Activated T-cell treated with anti-CD3 and anti-CD28 coated beads, Interleukin-2, amount 50 U/mL, for 1 hour (primary cell): ENCODE results near the gene CXCR1.
"Not testable (repeated sequence)": the region's sequence is repeated elsewhere in the genome, so short reads cannot be mapped to it uniquely, and the experiment has no call there.

Experiments used
- DNase-seq: peaks from one replicate; pipeline ENCODE4 v3.0.0-alpha.2; 2020

CXCR1 gene

DNA sequence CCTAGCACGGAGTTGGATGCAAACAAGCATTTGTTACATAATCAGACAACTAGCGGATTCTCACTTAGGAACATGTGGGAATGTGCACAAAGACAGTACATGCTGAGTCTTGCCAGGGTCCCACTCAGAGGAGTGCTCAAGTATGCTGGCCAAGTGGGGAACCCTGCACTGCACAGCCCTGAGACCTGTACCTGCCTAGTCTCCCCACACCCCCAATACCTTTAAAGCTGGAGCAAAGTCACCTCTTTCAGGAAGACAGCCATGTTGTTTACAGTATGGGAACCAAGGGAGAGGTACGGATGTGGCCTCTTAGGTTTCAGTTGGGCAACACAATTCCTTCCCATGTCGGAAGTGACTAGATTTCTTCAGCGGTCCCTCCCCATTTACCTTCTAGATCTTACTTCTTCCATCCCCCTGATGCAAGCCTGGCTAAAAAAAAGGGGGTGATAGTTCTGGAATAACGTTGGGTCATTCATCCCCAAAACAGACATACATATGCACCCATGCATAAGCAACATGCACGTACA is 10.7 kb downstream of the CXCR1 start:
- no peak for DNase-seq

DNA sequence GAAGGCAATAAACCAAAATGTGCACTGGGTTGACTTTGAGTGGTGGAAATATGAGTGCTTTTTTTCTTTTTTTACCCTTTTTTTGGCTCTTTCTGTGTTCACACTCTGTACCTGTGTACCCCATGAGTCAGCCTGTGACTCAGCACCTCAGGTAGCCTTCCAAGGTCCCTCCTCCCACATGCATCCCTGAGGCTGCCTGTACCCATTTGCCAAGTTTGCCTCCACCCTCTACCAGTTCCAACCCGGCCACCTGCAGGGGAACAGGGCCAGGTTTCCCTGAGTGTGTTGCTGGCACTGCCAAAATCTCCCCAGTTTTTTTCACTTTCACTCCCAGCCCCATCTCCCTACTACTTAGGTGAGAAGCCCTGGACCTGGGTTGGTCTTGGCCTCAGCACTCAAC is 14.0 kb downstream of the CXCR1 start:
- DNase-seq: no peak

DNA sequence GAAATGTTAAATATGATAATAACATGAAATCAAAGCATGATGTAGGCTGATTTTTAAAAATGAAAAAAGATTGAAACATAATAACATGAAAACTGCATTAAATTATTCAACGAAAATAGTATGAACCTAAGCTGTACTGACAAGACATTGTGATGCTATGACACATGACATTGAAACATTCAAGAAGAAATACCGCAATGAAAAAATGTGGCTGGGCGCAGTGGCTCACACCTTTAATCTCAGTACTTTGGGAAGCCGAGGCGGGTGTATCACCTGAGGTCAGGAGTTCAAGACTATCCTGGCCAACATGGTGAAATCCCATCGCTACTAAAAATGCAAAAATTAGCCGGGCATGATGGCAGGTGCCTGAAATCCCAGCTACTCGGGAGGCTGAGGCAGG is 14.6 kb downstream of the CXCR1 start:
- DNase-seq: no peak

DNA sequence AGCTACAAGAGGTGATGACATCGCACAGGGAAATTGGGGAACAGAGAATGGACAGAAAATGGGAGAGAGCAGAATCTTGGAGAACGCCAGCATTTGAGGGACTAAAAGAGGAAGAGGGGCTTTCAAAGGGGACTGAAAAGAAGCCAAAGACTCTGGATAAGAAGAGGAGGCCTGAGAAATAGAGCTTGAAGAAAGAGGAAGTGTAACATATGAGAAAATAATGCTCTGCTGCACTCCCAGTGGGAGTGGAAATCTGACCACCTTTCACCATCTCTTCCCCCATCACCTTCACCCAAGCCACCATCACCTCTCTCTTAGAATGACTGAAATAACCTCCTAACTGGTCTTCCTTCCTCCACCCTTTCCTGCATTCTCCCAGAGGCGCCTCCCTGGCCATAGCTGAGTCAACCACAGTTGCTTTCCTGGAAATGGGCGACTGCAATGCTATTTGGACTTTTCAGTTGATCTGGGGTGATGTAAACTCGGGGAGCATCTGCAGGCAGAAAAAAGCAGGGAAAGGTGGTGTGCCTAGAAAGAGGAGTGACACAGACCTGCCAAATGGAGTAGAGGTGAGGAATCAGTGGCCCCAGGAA is 16.8 kb downstream of the CXCR1 start:
- DNase-seq: no peak

DNA sequence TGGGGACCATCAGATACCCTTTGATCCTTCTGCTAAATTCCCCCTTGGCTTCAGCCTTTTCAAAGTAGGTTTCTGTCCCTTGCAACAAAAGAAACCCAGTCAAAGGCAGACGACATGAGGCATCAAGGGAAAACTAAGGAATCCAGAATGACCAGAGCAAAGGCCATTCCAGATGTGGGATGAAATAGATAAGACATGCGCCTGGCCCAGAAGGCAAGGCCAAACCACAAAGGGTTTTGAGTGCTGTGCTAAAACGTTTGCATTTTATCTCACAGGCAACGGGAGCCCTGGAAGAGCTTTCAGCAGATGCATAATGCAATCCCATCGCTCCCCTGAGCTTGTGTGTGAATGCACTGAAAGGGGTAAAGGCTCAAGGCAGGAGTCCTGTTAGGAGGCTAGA is 17.7 kb downstream of the CXCR1 start:
- DNase-seq: no peak

DNA sequence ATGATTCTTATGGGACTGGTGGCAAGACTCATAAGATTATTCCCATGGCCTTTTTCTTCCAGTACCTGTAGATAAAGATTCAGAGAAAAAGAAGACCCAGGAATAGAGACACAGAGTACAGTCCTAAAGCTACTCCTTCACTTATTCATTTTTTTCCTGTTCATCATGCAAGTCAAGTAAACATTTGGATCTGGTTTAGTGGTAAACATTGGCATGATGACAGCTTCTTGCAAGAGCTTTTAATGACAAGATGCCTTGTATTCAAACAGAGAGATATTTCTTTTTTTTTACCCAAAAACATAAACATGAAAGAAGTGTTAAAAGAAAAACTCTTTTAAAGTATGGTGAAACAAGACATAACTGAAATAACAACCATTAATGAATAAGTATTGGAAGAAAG is 20.7 kb downstream of the CXCR1 start:
- no peak for DNase-seq

DNA sequence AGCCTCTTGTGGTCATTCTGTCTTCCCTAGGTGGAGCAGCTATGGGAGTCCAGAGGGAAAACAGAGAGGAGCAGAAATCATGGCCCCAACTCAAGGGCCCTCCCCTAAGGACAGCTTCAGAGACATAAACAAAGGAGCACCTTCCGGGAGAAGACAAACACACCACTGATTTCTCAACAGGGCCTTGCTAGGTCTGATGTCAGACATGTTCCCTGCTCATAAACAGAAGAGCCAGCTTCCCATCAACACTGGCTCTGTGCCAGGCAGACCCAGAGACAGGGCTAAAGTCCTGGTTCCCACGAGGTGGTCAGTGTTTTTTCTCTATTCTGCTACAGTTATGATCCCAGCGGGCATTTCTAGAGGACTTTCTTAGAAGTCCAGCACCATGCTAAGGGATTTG is 21.6 kb downstream of the CXCR1 start:
- DNase-seq: no peak

DNA sequence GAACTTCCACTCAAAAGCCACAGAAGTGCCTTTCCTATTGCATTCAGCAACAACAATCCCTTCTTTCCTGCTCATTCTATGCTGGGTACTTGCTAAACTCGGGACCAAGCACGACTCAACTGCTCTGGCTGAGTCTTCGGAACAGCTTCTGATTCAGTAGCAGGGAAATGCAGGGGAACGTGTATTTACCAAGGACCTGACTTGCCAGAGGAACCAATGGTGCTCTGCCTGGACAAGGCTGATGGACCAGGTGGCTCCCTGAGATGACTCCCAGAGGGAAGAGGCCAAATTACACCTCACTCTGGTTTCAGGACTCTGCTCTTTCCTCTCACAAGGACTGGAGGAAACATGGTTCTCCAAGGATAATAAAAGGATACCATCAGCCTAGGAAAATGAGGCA is 28.7 kb downstream of the CXCR1 start:
- no peak for DNase-seq

DNA sequence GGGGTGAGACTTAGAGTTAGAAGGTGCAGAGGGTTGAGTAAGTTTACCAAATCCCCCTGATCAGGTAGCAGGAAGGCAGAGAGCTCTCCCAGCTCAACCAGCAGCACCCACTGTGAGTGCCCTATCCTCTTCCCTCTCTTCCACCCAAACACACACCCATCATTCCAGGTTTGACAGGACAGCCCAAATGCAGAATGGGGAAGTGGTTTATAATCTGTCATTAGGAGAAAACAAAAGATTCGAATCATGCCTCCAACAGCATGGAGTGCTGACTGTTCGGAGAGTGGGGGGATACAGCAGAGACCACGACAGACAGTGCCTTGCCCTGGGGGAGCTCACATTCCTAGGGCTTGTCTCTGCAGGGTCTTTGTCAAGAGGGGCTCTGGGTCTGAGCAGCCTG is 29.2 kb downstream of the CXCR1 start:
- no peak for DNase-seq

DNA sequence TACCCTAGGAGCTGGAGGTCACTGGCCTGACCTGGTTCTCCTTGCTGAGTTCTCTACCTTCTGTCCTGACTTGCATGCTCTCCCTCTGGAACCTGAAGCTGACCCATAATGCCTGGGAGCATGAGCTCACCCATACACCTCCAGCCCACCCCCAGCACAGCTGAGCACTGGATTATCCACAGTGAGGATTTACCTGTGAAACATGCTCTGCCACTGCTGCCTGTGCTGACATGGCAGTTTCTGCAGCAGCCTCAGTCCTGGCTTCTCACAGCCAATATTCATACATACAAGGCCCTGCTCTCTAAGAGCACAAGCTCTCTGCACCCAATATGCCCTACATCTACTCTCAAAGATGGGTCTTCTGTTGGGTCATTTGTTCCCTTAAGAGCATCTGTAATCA is 35.9 kb downstream of the CXCR1 start:
- DNase-seq: no peak

DNA sequence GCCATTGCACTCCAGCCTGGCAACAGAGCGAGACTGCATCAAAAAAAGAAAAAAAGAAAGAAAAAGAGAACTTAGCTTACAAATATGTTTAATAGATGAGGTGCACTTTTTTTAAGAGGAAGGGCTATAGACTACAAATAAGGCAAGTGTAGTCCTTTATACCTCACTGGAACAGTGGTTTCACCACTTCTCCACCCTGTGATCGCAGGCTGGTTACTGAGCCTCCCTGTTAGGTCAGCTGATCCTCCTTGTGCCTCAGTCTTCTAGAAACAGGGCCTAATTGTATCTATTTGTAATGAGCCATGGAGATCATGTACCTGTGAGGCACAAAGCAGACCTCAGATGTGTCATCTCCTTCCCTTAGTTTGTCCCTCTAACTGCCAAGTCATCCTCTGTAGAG is 36.4 kb downstream of the CXCR1 start:
- no peak for DNase-seq

DNA sequence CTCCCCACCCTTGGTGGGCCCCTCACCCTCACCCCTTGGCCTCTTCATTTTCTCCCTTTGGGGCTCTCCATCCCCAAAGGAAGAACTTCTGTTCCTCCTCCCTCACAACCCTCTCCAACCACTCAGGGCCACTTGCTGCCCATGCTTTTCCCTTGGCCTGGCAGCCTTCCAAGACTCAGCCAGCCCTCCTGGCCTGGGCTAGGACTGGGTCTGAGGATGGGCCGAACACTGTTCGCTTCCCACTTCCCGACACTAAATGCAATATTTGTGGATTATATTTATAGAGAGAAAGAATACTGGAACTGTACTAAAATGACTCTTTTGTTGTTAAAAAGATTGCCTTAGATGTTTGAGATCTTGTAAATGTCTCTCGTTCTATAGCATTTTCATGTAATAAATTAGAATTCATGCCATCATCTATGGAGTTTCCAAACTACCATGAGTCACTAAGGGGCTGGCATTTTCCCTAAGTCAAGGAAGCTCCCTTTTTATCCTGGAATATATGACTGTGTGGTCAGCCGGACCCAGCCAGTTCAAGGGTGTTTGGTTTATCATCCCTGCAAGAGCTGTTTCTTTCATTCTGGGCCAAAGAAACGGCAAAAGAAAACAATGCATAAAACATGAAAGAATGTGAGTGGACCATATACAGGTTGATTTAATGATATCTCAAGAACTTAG is 37.2 kb downstream of the CXCR1 start:
- no peak for DNase-seq

DNA sequence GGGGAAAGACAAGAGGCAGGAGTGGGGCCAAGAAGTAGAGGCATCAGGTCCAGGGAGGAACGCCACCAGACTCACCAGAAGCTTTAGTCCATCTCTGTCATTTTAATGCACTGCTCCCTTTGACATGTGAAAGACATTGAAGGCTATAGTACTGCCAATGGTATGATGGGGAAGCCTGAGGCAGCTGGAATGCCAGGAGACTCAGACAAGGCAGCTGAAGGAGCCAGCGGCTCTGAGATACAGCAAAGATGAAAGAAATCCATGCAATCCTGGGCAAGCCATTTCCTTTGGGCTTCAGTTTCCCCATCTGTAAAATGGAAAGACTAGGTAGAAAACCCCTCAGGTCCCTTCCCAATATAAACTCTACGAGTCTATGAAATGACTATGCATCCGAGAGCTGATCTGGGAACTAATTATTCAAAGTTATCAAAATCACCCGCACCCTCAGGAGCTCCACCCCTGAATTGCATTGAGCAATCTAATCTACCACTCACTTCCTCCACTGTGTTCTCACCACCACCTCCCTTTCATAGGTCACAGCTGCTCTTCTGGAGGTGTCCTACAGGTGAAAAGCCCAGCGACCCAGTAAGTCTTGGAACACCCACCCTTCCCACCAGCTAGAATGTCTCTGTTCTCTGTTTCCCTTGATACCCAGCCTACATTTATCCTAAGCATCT is 37.8 kb downstream of the CXCR1 start:
- DNase-seq: no peak

DNA sequence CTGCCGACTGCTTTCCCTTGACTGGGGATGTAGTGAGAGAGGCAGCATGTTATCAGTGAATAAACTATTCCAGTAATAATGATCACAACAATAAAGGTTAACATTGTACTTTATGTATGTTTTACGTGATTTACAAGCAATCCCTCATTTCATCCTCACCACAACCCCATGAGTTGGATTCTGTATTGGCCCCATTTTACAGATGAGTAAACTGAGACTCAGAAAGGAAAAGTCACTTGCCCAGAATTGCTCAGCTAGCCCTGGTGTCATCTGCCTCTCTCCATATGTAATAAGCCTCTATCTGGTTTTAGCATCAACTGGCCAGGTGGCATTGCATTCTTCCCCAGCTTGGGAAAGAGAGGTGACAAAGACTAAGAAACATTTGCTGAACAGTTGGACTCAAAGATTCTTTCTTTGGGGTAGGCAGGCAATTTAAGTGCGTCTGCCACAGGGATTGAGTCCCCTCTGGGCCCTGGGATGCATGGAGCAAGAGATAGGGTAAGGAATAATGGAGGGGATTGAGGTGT is 38.8 kb downstream of the CXCR1 start:
- DNase-seq: no peak

DNA sequence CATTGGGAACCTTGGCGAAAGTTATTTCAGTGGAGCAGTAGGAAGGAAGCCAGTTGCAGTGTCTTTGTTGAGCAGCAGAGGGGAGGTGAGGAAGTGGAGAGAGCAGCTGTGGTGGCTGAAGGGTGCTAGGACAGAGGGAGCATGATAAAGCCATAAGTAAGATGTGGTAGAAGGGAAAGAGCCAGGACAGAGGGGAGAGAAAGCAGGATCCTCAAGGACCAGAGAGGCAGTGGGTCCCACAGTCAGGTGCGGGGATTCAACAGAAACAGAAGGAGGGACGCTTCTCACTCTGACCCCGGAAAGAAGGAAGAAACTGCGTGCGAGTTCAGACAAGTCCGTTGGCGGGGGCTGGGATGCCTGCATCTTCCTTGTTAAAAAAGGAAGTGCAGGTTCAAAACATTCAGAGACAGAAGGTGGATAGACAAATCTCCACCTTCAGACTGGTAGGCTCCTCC is 41.1 kb downstream of the CXCR1 start, which contains the start of gene CXCR2:
Gene CXCR2 (plus strand): TSS at position 403 of the 455 bp plus-strand sequence. CDS start 8,774 bp downstream, outside the sequence.
- no peak for DNase-seq

DNA sequence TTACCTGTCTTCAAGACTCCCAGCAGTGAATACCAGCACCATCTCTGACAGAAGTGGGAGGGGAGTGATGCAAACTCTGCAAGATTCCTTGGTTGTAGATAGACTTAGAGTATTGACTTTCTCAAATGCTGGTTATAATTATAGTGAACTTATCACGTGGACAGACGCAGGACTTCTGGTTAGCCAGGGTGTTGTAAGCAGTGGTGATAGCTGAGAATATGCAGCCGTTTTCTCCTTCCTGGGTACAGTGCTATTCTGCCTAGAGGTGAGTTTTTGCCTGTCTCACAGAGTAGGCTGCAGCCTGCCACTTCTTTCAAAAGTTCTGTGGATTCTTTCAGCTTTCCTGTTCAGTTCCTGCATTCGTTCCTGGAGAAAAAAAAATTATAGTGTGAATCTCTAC is 41.7 kb downstream of the CXCR1 start:
- no peak for DNase-seq

DNA sequence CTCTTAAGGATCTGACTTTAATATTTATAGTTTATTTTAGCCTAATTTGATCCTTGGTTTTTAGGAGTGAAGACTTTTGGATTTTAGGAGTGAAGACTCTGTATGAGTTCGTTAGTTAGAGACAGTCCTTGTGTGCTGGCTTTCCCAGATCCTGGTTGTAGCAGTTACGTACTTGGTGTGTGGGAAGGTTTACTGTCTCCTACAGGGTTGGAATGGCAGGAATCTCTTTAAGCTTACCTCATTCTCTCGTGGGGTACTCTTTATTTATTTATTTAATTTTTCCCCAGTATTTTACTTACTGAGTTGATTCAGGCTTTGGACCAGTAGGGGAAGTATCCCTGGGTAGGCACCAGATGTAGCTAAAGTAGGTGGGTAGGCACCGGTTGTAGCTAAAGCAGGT is 42.8 kb downstream of the CXCR1 start:
- DNase-seq: no peak

DNA sequence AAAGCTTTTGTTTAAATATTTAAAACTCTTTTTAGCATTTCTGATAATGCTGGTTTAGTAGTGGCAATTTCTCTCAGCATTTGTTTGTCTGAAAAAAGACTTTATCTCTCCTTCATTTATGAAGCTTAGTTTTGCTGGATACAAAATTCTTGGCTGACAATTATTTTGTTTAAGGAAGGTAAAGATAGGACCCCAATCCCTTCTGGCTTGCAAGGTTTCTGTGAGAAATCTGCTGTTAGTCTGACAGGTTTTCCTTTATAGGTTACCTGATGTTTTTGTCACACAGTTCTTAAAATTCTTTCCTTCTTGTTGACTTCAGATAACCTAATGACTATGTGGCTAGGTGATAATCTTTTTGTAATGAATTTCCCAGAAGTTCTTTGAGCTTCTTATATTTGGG is 44.5 kb downstream of the CXCR1 start:
- DNase-seq: not testable (repeated sequence)

DNA sequence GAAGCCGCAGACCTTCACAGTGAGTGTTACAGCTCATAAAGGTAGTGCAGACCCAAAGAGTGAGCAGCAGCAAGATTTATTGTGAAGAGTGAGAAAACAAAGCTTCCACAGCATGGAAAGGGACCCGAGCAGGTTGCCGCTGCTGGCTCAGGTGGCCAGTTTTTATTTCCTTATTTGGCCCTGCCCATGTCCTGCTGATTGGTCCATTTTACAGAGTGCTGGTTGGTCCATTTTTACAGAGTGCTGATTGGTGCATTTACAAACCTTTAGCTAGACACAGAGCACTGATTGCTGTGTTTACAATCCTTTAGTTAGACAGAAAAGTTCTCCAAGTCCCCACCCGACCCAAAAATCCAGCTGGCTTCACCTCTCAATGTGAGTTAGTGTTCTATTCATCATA is 45.0 kb downstream of the CXCR1 start:
- not testable (repeated sequence) for DNase-seq
